Activated naive CD4-positive, alpha-beta T cell treated with Interleukin-2 at 50 U/mL for 16 hours (primary cell): Measurements from ENCODE around the gene HAAO.

Experiments used
- DNase-seq: peaks from one replicate; pipeline ENCODE4 v3.0.0-alpha.2; 2020

The HAAO gene

GRCh38 chr2:42812899-42813479, 20.6 kb upstream of the HAAO start:
- DNase-seq: no peak

- peak; percentile 51 for DNase-seq
Observed at GRCh38 chr2:42810971-42811811, 18.8 kb upstream of the HAAO start.

- DNase-seq: peak; percentile 92
Observed at GRCh38 chr2:42810121-42810970, 18.0 kb upstream of the HAAO start.

- peak; percentile 71 for DNase-seq
Observed at GRCh38 chr2:42809819-42810120, 17.4 kb upstream of the HAAO start.

GRCh38 chr2:42809131-42809818, 16.9 kb upstream of the HAAO start:
- no peak for DNase-seq

- no peak for DNase-seq
Observed at GRCh38 chr2:42808301-42808700, 15.9 kb upstream of the HAAO start.

- DNase-seq: no peak
Observed at GRCh38 chr2:42806786-42807185, 14.4 kb upstream of the HAAO start.

- no peak for DNase-seq
Observed at GRCh38 chr2:42804891-42805290, 12.5 kb upstream of the HAAO start.

- DNase-seq: no peak
Observed at GRCh38 chr2:42804338-42804737, 12.0 kb upstream of the HAAO start.

GRCh38 chr2:42802150-42802549, 9.8 kb upstream of the HAAO start:
- DNase-seq: no peak

GRCh38 chr2:42801381-42801780, 9.0 kb upstream of the HAAO start:
- DNase-seq: no peak

GRCh38 chr2:42800981-42801380, 8.6 kb upstream of the HAAO start:
- DNase-seq: no peak

- no peak for DNase-seq
Observed at GRCh38 chr2:42800461-42800962, 8.1 kb upstream of the HAAO start.

- no peak for DNase-seq
Observed at GRCh38 chr2:42799881-42800280, 7.5 kb upstream of the HAAO start.

- DNase-seq: no peak
Observed at GRCh38 chr2:42797281-42797680, 4.9 kb upstream of the HAAO start.

- DNase-seq: no peak
Observed at GRCh38 chr2:42796427-42797248, 4.3 kb upstream of the HAAO start.

- DNase-seq: no peak
Observed at GRCh38 chr2:42795841-42796301, 3.5 kb upstream of the HAAO start.

- no peak for DNase-seq
Observed at GRCh38 chr2:42795275-42795674, 2.9 kb upstream of the HAAO start.

GRCh38 chr2:42794271-42795046, 2.1 kb upstream of the HAAO start:
- no peak for DNase-seq

GRCh38 chr2:42793334-42794270, 1.2 kb upstream of the HAAO start:
- DNase-seq: no peak
